Left ventricle myocardium superior (tissue), 1 donor: Measurements from ENCODE around the gene YRDC. TPM values are rescaled to one million over a fixed set of nuclear protein-coding genes. Genes with fewer than 3 reads are reported as not detected.
"Not testable (repeated sequence)": the region's sequence is repeated elsewhere in the genome, so short reads cannot be mapped to it uniquely, and the experiment has no call there.

Experiments
- ATAC-seq: fragments of 200-7000 bp; cut with Tn5 transposase; one replicate; pipeline ENCODE4 v1.9.1; 2020; ENCODE audit warnings: mild to moderate bottlenecking, moderate library complexity
- DNase-seq: peaks from one replicate; pipeline ENCODE4 v3.0.0-alpha.2; 2020
- intact Hi-C: fragments of 100-400 bp; cut with micrococcal nuclease; formaldehyde crosslinking; loops from one replicate; pipeline ENCODE4 v1.11.0; 2022
- total RNA-seq: library from RNA; stranded (reverse); fragmentation: NEBNext Ultra II Directional; extraction: Animal tissue kit (Norgen Biotek cat#: 25700); gene quantifications from one replicate; pipeline ENCODE4 v1.2.1, GENCODE V29; 2021
- donor health status: DM: no; HTN: yes; CAD: no; lungs with severe emphysema.

YRDC gene
- total RNA-seq, 1 donor from 2014 or later: 4.0 TPM

DNA sequence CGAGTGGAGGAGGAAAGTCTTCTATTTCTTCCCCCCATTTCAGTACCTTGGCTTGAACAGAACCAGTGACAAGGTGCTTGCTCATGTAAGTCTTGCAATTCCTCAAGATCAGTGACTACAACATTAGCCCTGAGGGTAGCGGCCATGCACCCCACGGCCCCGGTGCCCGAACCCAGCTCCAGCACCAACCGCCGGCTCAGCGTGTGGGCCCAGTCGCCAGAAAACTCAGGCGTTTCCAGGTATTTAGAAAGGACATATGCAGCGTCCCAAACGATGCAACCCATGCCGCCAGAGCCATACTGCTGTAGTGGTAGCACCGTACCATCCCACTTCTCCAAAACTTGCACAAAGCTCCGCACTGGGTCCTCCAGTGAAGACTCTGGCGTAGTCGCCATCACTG lies 25.5 kb downstream of the YRDC start:
- DNase-seq (no peak), ATAC-seq (no peak)
- intact Hi-C loops: no loop called here

DNA sequence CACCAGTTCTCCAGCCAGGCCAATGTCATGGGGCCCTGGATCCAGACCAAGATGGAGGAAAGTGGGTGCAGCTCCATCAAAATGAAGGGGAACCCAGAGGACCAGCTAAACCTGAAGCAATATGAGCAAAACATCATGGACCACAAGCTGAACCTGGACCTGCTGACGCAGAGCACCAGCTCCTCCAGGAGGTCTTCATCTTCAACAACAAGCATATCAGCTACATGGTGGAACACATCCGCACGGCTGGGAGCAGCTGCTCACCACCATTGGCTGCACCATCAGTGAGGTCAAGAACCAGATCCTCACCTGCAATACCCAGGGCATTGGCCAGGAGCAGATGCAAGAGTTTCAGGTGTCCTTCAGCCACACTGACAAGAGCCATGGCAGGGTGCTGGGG lies 29.4 kb downstream of the YRDC start:
- ATAC-seq: no peak
- DNase-seq: no peak
- intact Hi-C loops: no loop called here

DNA sequence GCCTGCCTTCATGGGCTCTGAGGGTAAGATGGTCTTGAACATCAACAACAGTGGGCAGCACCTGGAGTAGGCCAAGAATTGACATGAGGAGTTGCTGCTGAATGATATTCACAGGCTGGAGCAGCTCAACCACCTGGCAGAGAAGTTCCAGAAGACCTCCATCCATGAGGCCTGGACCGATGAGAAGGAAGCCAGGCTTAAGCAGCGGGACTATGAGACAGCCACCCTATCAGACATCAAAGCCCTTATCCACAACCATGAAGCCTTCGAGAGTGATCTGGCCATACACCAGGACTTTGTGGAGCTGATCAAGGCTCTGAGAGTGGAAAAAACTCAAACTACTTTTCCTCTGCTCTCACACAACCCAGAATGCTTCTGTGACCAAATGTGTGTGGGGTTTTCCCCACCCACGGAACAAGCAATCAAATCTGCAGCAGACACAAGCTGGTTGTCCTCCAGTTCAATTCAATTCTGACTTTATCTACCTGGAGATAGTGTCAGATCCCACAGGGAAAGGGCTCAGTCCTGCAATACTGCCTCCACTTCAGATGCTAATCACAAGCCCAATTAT lies 31.0 kb downstream of the YRDC start:
- intact Hi-C loops: no loop called here
- DNase-seq (no peak), ATAC-seq (no peak)

DNA sequence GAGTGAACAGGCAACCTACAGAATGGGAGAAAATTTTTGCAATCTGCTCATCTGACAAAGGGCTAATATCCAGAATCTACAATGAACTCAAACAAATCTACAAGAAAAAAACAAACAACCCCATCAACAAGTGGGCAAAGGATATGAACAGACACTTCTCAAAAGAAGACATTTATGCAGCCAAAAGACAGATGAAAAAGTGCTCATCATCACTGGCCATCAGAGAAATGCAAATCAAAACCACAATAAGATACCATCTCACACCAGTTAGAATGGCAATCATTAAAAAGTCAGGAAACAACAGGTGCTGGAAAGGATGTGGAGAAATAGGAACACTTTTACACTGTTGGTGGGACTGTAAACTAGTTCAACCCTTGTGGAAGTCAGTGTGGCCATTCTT lies 36.6 kb downstream of the YRDC start:
- ATAC-seq, intact Hi-C loops, DNase-seq: not testable (repeated sequence)

DNA sequence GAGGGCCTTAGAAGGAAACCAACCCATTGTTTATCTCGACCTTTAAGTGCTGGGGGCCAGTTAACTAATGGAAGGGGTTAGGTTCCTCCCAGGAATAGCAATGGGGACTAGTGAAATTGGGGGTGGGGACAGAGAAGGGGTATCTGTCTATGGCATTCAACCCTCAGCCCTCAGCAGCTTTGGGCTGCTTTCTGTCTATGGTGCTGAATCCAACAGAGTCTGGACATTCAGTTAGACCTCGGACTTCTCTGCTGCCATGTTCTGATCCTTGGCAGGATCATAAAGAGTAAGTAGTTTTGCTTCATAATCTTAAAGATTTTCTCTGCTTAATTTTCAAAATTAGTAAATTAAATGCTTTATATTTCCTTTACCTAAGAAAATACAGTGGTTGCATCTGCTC lies 40.5 kb downstream of the YRDC start:
- ATAC-seq (no peak), DNase-seq (no peak)
- intact Hi-C loops: no loop called here

DNA sequence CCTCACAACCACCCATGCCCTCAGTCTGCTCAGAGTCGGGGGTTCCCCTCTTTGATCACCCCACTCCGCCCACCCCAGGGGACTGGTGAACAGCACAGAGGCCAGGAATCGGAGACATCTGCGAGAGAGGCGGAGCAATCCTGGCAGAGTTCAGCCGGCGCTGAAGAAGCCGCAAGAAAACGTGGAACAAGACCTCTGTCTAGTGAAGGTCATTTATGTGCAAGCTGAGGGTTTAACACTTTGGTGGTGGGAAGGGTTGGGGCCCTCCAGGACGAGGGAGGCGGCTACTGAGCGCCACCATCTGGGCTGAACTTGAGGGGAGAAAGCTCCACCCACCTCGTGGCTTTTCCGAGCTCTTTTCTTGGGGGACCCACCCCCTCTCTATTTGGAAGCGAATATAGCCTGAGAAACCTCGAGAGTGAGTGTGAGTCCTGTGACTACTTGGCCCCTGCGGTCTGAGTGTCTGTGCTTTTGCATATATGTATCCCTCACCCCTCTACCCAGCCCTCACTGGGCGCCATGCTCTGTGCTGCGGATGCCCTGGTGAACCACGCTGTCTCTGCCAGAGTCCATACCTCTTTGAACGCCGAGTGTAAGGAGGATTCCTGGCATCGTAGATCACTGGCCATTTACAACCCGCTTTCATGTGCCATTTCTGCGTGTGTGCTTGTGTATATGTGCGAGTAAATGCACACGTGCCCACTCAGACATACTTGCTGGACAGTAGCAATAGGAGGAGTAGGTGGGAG lies 41.9 kb downstream of the YRDC start:
- ATAC-seq (no peak), DNase-seq (no peak)
- intact Hi-C loops: no loop called here

DNA sequence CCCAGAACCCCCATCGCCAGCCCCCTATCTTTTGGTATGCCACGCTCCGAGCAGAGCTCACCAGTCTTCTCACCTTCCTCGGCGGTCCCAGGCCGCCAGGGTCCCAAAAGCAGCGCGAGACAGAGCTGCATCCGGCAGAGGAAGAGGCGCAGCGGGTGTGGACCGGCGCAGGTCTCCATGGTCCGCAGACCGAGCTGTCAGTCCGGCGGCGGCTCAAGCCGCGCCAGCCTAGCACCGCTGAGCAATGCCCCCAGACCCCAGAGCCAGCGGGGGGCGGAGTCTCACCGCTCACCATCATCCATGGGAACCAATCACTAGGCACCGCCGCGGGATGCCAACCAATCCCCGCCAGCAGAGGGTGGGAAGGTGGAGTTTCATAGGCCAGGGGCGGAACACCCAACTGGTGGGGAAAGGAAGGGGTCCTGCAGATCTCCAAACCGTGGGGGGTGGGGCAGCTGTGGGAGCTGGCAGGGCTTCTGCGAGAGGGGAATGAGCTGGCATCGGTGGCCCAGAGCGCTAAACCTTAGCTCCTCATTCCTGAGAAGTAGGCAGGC lies 43.0 kb downstream of the YRDC start, which contains the start of gene EPHA10:
Gene EPHA10 (minus strand): TSS at position 233 of the 554 bp plus-strand sequence. CDS start 54 bp downstream, at position 179.
- intact Hi-C loops: no loop called here
- ATAC-seq (no peak), DNase-seq (no peak)

DNA sequence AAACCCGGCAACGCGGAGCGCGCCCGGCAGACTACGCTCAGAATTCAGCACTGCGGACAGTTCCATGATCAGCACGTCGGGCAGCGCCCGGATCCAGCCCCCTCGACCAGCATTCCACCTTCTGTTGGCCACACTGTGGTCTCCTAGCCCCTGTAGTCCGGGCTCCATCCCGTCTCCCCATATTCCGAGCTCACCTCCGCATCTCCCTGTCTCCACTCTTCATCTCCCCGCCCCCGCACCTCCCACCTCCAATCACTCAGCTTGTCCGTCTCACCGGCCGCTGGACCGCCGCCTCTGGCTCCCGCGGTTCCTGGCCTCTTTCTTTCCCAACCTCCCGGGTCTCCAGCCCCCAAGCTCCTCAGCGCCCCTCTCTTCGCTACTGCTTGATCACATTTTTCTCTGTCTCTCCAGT lies 43.6 kb downstream of the YRDC start:
- ATAC-seq: peak; percentile 30
- intact Hi-C loops: no loop called here
- DNase-seq: peak; percentile 37

DNA sequence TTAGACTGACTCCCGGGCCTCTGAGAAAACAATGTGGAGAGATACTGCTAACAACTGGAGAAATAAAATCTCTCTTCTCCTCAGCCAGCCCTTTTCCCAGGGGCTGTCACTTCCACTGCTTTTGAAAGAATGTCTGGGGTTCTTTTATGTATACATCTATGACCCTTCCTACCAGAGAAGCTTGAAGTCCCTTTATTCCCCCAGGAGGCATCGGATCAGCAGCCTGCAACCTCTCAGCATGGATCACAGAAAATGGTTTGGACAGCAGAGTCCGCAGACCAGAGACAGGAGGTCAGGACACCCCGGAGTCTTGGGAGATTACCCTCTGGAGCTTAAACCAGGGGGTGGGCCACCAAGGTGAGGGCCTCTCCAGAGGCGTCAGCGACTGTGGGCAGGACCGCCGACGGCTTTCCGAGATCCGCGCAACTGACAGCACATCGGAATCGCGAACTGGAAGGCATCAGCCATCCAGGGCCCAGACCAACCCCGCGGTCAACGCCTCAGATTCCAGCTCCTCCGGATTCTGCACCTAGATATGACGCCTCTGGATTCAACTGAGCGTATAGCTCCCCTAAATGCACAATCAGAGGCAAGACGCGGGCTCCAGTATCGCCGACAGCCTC lies 44.1 kb downstream of the YRDC start:
- no peak for DNase-seq
- intact Hi-C loops: no loop called here
- ATAC-seq: no peak

DNA sequence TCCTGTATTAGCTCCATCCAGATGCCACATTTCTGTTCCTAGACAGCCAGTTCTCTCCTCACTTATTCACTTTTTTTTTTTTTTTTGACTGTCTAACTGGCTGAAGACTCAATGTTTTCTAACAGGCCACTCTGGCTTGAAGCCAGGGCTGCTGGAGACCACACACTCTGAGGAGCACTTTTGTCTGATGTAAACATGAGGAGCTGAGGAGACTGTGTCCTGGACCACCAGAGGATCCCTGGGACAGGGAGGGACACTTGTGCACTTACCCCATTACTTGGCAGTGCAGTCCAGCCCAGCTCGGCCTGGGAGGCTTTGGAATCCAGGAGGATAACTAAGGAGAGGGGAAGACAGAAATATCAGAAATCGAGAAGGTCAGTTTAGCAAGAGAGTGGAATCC lies 45.5 kb downstream of the YRDC start:
- ATAC-seq (no peak), DNase-seq (no peak)
- intact Hi-C loops: no loop called here

DNA sequence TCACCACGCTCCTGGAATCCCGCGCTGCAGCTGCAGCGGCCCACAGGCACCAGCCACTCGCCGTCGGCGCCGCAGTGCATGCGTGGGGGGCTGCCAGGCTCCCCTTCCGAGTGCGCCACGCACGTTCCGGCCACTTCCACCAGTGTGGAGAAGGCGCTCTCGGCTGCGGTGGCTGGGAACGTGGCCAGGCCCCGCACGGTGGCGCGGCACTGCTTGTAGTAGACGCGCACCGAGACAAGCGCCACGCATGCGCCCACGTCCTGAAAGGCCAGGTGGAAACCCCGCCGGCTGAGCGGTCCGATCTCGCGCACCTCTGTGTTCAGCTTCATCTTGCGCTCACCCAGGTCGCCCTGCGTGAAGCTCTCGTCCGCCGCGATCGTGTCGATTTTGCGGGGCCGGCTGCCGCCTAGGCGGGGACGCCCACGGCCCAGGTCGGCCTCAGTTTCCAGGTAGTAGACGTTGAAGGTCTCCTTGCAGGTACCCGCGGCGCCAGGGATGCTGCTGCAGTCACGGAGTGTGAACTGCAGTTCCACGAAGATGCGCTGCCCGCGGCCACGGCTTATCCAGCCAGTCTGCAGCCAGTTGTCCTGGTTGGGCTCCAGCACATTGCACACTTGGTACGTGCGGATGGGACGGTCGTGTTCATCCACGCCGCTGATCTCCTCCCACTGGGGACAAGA lies 46.5 kb downstream of the YRDC start:
- DNase-seq: no peak
- intact Hi-C loops: no loop called here
- ATAC-seq: no peak

DNA sequence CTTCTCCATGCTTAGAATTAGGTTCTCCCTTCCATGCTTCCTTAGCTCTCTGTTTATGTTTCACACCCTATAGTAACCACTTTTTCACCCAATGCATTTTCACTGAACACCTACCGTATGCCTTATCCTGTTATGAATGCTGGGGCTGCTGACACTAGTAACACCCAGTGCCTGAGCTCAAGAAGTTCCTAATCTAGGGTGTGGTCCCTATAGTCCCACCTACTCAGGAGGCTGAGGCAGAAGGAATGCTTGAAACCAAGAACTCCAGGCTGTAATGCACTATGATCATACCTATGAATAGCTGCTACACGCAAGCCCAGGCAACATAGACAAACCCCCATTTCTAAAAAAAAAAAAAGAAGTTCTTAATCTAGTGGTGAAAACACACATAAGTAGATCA lies 48.6 kb downstream of the YRDC start:
- no peak for ATAC-seq
- intact Hi-C loops: no loop called here
- DNase-seq: no peak

DNA sequence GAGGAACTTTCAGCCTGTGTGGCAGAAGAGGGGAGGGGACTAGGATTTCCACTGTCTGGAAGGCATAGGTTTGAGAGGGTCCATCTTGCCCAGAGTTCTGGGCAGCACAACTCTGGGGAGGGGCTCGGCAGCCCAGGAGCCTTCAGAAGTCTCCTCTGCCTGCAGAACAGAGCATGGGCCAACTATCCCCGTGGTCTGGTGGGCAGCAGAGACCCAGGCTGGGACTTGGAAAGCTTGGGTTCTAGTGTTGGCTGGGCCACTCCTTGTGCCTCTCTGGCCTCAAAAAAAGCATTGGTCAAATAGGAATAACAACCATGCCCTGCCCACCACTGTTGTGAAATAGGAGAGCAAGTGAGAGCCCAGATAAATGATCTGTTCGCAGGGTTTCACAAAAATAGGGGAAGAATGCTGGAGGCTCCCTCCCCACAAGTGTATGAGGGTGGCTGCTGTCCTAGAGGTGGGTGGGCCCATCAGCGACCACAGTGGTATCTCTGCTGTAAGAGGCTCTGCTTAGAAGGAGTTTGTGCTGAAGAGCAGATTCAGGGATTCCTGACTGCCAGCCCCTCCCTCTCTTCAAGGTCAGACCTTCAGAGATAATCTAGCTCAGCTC lies 52.0 kb downstream of the YRDC start:
- no peak for ATAC-seq
- intact Hi-C loops: no loop called here
- no peak for DNase-seq

DNA sequence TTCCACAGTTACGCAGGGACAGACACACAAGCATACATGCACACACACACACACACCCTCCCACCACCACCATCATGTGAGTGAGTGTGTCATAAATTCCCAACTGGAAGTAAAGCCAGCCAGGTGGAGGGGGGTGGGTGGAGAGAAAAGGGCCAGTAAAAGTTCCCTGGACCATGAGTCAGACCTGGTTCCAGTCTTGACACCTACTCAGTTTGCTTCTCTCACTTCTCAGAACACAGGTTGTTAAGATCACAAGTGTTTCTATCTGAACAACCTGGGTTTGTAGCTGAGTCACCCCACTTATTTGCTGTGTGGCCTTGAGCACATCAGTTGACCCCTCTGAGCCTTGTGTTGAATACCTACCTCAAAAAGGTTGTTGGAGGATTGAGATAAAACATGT lies 52.7 kb downstream of the YRDC start:
- intact Hi-C loops: no loop called here
- DNase-seq (no peak), ATAC-seq (no peak)

DNA sequence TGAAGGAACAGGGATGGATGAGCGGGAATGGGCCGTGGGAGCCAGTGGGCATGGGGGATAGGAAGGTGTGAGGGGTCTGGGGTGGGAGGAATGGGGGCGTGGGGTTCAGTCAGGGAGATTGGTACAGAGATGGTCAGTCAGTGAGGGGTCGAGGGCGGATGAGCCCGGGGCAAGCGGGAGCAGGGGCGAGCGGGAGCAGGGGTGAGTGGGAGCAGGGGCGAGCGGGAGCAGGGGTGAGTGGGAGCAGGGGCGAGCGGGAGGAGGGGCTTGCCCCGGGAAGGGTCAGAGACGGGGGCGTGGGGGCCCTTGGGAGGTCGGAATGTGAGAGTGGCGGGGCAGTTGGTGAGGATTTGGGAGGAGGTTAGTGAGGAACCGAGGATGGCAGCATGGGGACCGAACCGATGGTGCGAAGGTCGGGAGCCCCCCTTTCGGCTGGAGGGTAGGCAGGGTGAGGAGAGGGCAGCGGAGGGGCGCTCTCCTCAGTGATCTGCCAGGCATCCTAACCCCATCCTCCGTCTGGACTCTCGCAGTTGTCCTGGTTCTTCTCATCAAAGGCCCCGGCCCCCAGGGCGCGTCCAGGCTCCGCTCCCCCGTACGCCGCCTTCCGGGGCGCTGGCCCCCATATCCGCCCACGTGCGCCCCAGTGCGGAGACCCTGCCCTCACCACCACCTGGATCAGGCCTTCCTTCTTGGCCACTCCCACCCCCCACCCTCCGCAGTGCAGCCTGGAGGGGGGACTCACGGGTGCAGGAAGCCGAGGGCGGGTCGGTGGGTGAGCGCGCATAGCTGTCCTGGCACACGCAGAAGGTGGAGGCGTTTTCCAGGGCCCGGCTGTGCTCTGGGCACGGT lies 54.3 kb downstream of the YRDC start:
- intact Hi-C loops: no loop called here
- ATAC-seq (no peak), DNase-seq (no peak)
